WI38 (cell line): ENCODE data around the gene AHRR.
A peak's percentile ranks its signal among the peaks of the same experiment; 100 is the strongest.

ENCODE experiments used
- H3K4me3 ChIP-seq: 2 replicates; pipeline ENCODE4 v1.5.1; 2011; ENCODE audit warnings: low read depth, mild to moderate bottlenecking, control low read depth, low read length
- TF ChIP-seq, protein P1 (sequence below): IDR thresholded peaks from 2 replicates; pipeline ENCODE4 v1.5.1; 2012; ENCODE audit warnings: low read depth, mild to moderate bottlenecking, control low read depth, low read length

Gene AHRR

DNA sequence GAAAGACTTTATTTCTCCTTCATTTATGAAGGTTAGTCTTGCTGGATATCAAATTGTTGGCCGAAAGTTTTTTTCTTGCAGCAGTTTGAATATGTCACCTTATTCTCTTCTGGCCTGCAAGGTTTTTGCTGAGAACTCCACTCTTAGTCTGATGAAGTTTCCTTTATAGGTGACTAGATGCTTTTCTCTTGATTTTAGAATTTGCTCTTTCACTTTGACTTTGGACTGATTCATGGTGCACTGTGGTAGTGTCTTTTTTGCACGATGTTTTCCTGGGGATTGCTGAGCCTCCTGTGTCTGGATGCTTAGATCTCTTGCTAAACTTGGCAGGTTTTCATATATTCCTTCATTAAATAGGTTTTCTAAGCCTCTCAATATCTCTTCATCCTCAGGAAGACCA is 12.4 kb downstream of the AHRR start:
- H3K4me3 ChIP-seq = no peak overlapping the region
- TF ChIP-seq, protein P1, sequence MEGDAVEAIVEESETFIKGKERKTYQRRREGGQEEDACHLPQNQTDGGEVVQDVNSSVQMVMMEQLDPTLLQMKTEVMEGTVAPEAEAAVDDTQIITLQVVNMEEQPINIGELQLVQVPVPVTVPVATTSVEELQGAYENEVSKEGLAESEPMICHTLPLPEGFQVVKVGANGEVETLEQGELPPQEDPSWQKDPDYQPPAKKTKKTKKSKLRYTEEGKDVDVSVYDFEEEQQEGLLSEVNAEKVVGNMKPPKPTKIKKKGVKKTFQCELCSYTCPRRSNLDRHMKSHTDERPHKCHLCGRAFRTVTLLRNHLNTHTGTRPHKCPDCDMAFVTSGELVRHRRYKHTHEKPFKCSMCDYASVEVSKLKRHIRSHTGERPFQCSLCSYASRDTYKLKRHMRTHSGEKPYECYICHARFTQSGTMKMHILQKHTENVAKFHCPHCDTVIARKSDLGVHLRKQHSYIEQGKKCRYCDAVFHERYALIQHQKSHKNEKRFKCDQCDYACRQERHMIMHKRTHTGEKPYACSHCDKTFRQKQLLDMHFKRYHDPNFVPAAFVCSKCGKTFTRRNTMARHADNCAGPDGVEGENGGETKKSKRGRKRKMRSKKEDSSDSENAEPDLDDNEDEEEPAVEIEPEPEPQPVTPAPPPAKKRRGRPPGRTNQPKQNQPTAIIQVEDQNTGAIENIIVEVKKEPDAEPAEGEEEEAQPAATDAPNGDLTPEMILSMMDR = no peak

DNA sequence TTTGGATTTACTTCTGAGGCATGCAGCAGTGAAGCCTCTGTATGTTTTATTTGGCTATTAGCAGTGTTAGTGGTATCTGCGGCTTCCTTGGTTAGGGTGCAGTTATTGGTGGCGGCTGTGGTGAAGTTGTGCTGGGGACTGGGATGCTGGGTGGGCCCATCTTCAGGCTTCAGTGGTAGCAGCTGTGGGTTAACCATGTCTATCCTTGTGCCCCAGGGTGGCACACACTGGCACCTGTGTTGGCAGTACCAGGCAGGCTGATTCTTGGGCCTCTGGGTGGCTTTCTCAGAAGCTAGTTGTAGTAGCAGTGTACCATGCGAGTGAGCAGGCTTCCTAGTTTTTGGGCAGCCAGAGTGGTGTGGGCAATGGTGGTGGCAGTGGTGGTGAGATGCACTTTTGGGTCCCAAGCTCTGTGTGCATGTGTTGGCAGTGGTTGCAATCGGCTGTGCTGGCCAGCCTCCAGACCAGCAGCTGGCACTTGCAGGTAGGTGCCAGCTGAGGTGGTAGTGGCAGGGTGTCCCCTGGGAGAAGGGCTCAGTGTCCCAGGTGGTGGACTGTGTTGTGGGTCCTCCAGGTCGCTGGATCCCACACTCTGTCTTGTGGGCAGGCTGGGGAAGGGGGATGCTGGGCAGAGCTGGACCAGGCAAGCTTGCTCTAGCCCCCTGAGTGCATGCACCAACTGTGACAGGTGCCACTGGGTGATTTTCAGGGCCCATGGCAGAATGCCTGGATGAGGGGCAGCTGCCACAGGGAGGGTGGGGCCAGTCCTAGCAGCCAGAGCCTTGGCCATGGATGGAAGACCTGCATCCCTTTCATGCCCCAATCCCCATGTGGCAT is 13.6 kb downstream of the AHRR start:
- H3K4me3 ChIP-seq = no peak overlapping the region
- TF ChIP-seq, protein P1 = no peak

DNA sequence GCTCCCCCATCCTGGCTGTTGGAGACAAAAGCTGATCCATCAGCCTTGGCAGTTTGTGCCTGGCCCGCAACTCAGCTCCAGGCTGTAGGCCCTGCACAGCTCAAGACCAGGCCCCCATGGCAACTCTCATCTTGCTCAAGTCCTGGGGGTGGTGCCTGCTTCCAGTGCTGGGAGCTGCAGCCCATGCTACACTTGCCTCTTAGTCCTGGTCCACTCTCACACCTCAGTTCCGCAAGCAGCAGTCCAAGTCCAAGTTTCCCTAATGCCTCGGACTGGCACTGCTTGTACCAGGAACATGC is 14.2 kb downstream of the AHRR start:
- TF ChIP-seq, protein P1 = no peak
- no peak overlapping the region for H3K4me3 ChIP-seq

DNA sequence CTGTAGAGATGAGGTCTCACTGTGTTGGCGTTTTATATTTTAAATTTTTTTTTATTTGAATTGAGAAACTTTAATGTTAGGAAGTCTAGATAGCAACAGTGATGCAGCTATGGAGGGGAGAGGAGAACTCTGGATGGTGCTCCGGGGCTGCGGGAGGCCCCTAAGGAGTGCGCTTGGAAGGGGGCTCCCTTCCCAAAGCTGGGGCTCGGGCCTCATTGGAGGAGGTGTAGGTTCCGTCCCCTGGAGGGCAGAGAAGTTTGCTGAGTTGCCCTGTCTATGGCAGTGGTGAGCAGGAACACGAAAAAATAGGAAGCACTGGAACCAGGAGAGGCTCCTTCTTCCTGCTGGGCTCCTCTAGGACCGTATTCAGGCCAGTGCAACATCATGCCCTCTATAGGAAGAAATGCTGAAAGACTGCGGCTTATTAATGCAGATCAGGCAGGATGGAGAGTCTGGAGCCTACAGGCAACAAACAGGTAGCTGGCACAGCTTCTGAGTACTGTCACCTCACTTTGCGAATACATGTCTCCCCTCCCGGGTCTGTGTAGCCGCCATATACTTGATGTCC is 16.1 kb downstream of the AHRR start:
- TF ChIP-seq, protein P1 = 0 out of 2 replicates have a peak, but pooled peaks have one; percentile 10
- H3K4me3 ChIP-seq = no peak overlapping the region

DNA sequence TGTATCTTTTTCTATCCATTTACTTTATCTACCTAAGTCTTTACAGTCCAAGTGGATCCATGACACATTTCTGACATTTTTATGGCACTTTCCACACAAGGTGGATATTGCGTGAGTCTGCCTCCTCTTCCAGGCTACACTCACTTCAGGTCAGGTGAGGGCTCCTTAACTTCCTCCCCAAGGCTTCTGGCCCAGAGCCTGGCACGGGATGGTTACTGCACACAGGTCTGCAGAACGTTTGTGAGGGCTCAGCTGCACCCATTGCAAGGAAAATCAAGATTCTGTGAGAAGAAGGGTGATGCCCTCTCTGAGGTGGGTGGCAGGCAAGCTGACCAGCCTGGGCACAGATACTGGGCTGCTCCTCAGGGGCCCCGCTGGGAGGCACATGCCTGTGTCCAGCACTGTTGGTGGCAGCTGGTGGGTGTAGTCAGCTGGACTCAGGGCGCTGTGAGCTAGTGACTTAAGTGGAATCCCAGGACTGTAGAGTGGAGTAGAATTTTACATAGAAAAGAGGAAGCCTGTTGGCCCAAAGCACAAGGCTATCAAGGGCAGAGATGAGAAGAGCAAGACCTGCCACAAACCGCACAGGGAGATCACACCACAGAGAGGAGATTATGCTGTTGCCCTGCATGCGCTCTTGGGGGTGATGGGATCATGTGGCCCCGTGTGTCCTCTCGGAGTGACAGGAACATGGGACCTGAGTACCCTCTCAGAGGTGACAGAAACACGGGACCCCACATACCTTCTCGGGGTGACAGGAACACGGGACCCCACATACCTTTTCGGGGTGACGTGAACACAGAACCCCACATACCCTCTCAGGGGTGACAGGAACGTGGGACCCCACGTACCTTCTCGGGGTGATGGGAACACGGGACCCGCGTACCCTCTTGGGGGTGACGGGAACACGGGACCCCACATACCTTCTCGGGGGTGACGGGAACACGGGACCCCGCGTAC is 21.3 kb downstream of the AHRR start:
- TF ChIP-seq, protein P1 = no peak
- no peak overlapping the region for H3K4me3 ChIP-seq

DNA sequence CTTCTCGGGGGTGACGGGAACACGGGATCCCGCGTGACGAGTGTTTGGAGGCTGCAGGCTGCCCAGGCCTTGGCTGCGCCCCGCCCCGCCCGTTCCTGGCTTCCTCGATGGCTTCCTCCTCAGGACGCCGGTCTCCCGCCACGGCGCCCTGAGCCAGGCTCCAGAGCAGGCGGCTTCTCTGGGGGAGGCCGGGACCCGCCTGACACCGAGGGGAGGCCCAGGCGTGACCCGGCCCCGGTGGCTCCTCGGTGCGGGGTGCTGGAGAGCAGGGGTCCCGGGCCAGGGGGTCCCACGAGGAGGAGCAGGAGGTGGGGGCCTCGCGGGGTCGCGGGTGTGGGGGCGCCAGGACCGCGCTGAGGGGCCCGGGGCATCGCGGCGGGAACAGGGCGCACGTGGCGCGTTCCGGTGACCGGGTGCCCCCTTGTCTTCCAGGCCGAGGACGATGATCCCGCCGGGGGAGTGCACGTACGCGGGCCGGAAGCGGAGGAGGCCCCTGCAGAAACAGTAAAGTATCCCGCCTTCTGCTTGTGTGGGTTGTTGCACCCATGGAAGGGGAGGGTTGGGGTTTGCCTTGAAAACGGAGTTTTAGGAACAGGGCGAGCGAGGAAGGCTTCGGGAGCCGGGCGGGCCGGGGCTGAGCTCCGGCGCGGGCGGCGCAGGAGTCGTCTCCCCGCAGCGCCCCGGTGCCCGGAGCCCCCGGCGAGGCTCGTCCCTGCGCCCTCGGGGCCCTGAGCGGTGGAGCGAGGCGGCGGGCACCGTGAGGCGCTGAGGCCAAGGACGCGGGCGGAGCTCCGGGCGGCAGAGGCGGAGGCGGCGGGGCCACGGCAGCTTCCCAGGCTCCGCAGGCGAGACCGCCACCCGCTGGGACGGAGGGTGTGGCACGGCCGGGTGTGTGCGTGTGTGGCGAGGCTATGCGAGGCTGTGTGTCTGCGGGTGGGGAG is 22.2 kb downstream of the AHRR start:
- TF ChIP-seq, protein P1 = no peak
- peak overlapping the region; percentile 49 for H3K4me3 ChIP-seq
